Body of pancreas (tissue), 4 donors: ENCODE data around the gene ABLIM3.

Source experiments
- POLR2A ChIP-seq, 3 donors: fragments of 450-650 bp; IDR thresholded peaks; one replicate each; pipeline ENCODE4 v1.6.1; 2016; ENCODE audit warnings: antibody characterized with exemption in 3 of 3, mild to moderate bottlenecking in 2 of 3
- TF ChIP-seq, protein P1 (sequence below), 7 experiments: fragments of 450-650 bp in 4 of 7; fragments of 200-600 bp in 3 of 7; sonication (generic) in 3 of 7; IDR thresholded peaks; one replicate each; pipeline ENCODE4 v1.5.1; 2016 to 2019; ENCODE audit warnings: antibody characterized with exemption in 7 of 7

DNA sequence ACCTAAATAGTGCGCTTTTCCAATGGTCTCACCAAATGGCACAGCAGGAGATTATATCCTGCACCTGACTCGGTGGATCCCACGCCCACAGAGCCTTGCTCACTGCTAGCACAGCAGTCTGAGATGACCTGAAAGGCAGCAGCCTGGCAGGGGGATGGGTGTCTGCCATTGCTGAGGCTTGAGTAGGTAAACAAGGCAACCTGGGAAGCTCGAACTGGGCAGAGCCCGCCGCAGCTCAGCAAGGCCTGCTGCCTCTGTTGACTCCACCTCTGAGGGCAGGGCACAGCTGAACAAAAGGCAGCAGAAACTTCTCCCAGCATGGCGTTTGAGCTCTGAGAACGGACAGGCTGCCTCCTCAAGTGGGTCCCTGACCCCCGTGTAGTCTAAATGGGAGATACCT is 18.1 kb upstream of the ABLIM3 start:
- TF ChIP-seq, protein P1, sequence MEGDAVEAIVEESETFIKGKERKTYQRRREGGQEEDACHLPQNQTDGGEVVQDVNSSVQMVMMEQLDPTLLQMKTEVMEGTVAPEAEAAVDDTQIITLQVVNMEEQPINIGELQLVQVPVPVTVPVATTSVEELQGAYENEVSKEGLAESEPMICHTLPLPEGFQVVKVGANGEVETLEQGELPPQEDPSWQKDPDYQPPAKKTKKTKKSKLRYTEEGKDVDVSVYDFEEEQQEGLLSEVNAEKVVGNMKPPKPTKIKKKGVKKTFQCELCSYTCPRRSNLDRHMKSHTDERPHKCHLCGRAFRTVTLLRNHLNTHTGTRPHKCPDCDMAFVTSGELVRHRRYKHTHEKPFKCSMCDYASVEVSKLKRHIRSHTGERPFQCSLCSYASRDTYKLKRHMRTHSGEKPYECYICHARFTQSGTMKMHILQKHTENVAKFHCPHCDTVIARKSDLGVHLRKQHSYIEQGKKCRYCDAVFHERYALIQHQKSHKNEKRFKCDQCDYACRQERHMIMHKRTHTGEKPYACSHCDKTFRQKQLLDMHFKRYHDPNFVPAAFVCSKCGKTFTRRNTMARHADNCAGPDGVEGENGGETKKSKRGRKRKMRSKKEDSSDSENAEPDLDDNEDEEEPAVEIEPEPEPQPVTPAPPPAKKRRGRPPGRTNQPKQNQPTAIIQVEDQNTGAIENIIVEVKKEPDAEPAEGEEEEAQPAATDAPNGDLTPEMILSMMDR (IDR thresholded peaks at IDR 0.05): no peak
- TF ChIP-seq POLR2A (IDR thresholded peaks at IDR 0.05): no peak
